H1 (cell line): Measurements from ENCODE around the gene CGAS. TPM values are rescaled to one million over a fixed set of nuclear protein-coding genes. Genes with fewer than 3 reads are reported as not detected.

Experiments
- CTCF ChIA-PET: fragments of 300-600 bp; sonication (Branson Sonifier 250); formaldehyde crosslinking; loops from one replicate; lab custom pipeline; 2021; ENCODE audit not compliant: partially characterized antibody; lab: Charles Lee
- POLR2A ChIA-PET: fragments of 300-600 bp; sonication (Branson Sonifier 250); formaldehyde crosslinking; loops from one replicate; lab custom pipeline; 2021; ENCODE audit warnings: inconsistent platforms; ENCODE audit not compliant: partially characterized antibody; lab: Charles Lee
- DNase-seq, 2 experiments: peaks; one replicate each; pipeline versions ENCODE4 v3.0.0 to v3.0.0-alpha.2; 2010 to 2022; ENCODE audit warnings: low spot score in 2 of 2, low read depth in 1 of 2, mixed read lengths in 1 of 2
- FAIRE-seq: peaks from 2 replicates; lab custom pipeline; 2011; peaks lifted over from hg19 to GRCh38; lab: Jason Lieb, UNC
- H2AFZ ChIP-seq: 2 replicates; pipeline ENCODE4 v1.8.1; 2012; ENCODE audit warnings: low read length, inconsistent platforms
- H2AK5ac ChIP-seq: 2 replicates; pipeline ENCODE4 v1.6.1; 2013; ENCODE audit warnings: low read depth, low read length
- H2BK120ac ChIP-seq: replicated peaks from 2 replicates; pipeline ENCODE3; 2013; ENCODE audit warnings: low read depth, low read length, inconsistent platforms
- H2BK12ac ChIP-seq: 2 replicates; pipeline ENCODE4 v1.6.1; 2013; ENCODE audit warnings: low read depth, low read length
- H2BK15ac ChIP-seq: 2 replicates; pipeline ENCODE4 v1.6.1; 2013; ENCODE audit warnings: low read length
- H2BK20ac ChIP-seq: 2 replicates; pipeline ENCODE4 v1.6.1; 2013; ENCODE audit warnings: low read length
- H2BK5ac ChIP-seq: 2 replicates; pipeline ENCODE4 v1.6.1; 2013; ENCODE audit warnings: low read depth, low read length
- H3K14ac ChIP-seq: 2 replicates; pipeline ENCODE4 v1.6.1; 2013; ENCODE audit warnings: inconsistent platforms; ENCODE audit not compliant: insufficient read length
- H3K18ac ChIP-seq: 2 replicates; pipeline ENCODE4 v1.6.1; 2013; ENCODE audit warnings: low read length; ENCODE audit errors: extremely low read depth
- H3K23ac ChIP-seq: 2 replicates; pipeline ENCODE4 v1.6.1; 2013; ENCODE audit warnings: inconsistent platforms; ENCODE audit not compliant: insufficient read length
- H3K23me2 ChIP-seq: 2 replicates; pipeline ENCODE4 v1.6.1; 2013; ENCODE audit warnings: low read depth, low read length
- H3K27ac ChIP-seq: 2 replicates; pipeline ENCODE4 v1.6.1; 2011; ENCODE audit warnings: low read depth, low read length, inconsistent platforms
- H3K27me3 ChIP-seq, 4 experiments: replicated peaks in 1 of 4; 1 replicate in 1 of 4; 2 replicates in 3 of 4; pipeline versions ENCODE4 v1.6.1 to v1.8.1; 2011 to 2013; ENCODE audit warnings: low read length in 3 of 4, mild to moderate bottlenecking in 3 of 4, inconsistent platforms in 2 of 4, mixed read lengths in 2 of 4, moderate library complexity in 1 of 4; ENCODE audit not compliant: control insufficient read depth in 3 of 4, insufficient read depth in 3 of 4; ENCODE audit errors: extremely low read depth in 1 of 4
- H3K36me3 ChIP-seq, 4 experiments: 2 replicates each; pipeline versions ENCODE4 v1.6.1 to v1.8.1; 2011 to 2013; ENCODE audit warnings: mild to moderate bottlenecking in 4 of 4, low read length in 3 of 4, moderate library complexity in 2 of 4, control low read depth in 1 of 4, inconsistent platforms in 1 of 4; ENCODE audit not compliant: insufficient read depth in 4 of 4, control insufficient read depth in 2 of 4
- H3K4ac ChIP-seq: replicated peaks from 2 replicates; pipeline ENCODE3; 2013; ENCODE audit warnings: low read length, low read depth, mixed read lengths, inconsistent platforms; ENCODE audit not compliant: insufficient read length
- H3K4me1 ChIP-seq, 4 experiments: replicated peaks in 1 of 4; 1 replicate in 1 of 4; 2 replicates in 3 of 4; pipeline versions ENCODE4 v1.6.1 to v1.8.1; 2011 to 2013; ENCODE audit warnings: low read length in 3 of 4, inconsistent platforms in 2 of 4, mixed read lengths in 1 of 4; ENCODE audit not compliant: insufficient read depth in 4 of 4, control insufficient read depth in 3 of 4
- H3K4me2 ChIP-seq, 2 experiments: 2 replicates each; pipeline versions ENCODE4 v1.6.1 to v1.8.1; 2011 to 2013; ENCODE audit warnings: low read depth in 2 of 2, low read length in 2 of 2, control low read depth in 1 of 2, inconsistent platforms in 1 of 2, mild to moderate bottlenecking in 1 of 2; ENCODE audit not compliant: insufficient read depth in 1 of 2
- H3K4me3 ChIP-seq, 4 experiments: fragments of 200-600, 300-600 bp in 1 of 4; sonication (generic), shearing (Covaris generic), sonication (Bioruptor Twin) in 1 of 4; 2 replicates each; pipeline versions ENCODE4 v1.5.1 to v1.8.1; 2011 to 2016; ENCODE audit warnings: low read length in 4 of 4, low read depth in 3 of 4, control low read depth in 2 of 4, inconsistent platforms in 2 of 4, mild to moderate bottlenecking in 2 of 4, mixed read lengths in 1 of 4, moderate library complexity in 1 of 4; ENCODE audit not compliant: insufficient read depth in 2 of 4; ENCODE audit errors: extremely low read depth in 1 of 4
- H3K56ac ChIP-seq: replicated peaks from 2 replicates; pipeline ENCODE3; 2013; ENCODE audit warnings: low read depth, mild to moderate bottlenecking, mixed read lengths, low read length, inconsistent platforms; ENCODE audit not compliant: insufficient read length
- H3K79me1 ChIP-seq: 2 replicates; pipeline ENCODE4 v1.6.1; 2013; ENCODE audit warnings: low read depth, low read length, control low read depth
- H3K79me2 ChIP-seq, 2 experiments: 2 replicates each; pipeline versions ENCODE4 v1.6.1 to v1.8.1; 2012 to 2013; ENCODE audit warnings: low read length in 2 of 2, mild to moderate bottlenecking in 2 of 2, inconsistent platforms in 1 of 2; ENCODE audit not compliant: insufficient read depth in 2 of 2, control insufficient read depth in 1 of 2
- H3K9ac ChIP-seq, 4 experiments: replicated peaks in 1 of 4; 1 replicate in 1 of 4; 2 replicates in 3 of 4; pipeline versions ENCODE4 v1.6.1 to v1.8.1; 2011 to 2013; ENCODE audit warnings: low read depth in 3 of 4, low read length in 3 of 4, control low read depth in 2 of 4, mild to moderate bottlenecking in 2 of 4, moderate library complexity in 2 of 4, inconsistent platforms in 1 of 4; ENCODE audit errors: extremely low read depth in 1 of 4
- H3K9me3 ChIP-seq, 2 experiments: 2 replicates each; pipeline versions ENCODE4 v1.6.1 to v1.8.1; 2012 to 2013; ENCODE audit warnings: mild to moderate bottlenecking in 2 of 2, moderate library complexity in 2 of 2, control low read depth in 1 of 2, inconsistent platforms in 1 of 2, low read depth in 1 of 2, low read length in 1 of 2, mixed read lengths in 1 of 2; ENCODE audit not compliant: insufficient read depth in 2 of 2
- H4K20me1 ChIP-seq, 2 experiments: replicated peaks in 1 of 2; 2 replicates each; pipeline versions ENCODE3 to v1.8.1; 2011 to 2013; ENCODE audit warnings: inconsistent platforms in 2 of 2, low read length in 2 of 2, mild to moderate bottlenecking in 1 of 2; ENCODE audit not compliant: insufficient read depth in 2 of 2, control insufficient read depth in 1 of 2
- H4K5ac ChIP-seq: 2 replicates; pipeline ENCODE4 v1.6.1; 2013; ENCODE audit warnings: low read length, low read depth, mixed read lengths, inconsistent platforms; ENCODE audit not compliant: insufficient read length
- H4K8ac ChIP-seq: 2 replicates; pipeline ENCODE4 v1.8.0; 2013; ENCODE audit warnings: mild to moderate bottlenecking, moderate library complexity, low read length, inconsistent platforms; ENCODE audit not compliant: insufficient read depth; ENCODE audit errors: extremely low read depth
- H4K91ac ChIP-seq: replicated peaks from 2 replicates; pipeline ENCODE3; 2013; ENCODE audit warnings: low read length, mixed read lengths, inconsistent platforms; ENCODE audit not compliant: insufficient read length
- ATF2 ChIP-seq: IDR thresholded peaks from 2 replicates; pipeline ENCODE4 v1.6.1; 2012; ENCODE audit warnings: low read length, inconsistent platforms
- CHD2 ChIP-seq: IDR thresholded peaks from 2 replicates; pipeline ENCODE4 v1.6.1; 2012; ENCODE audit warnings: low read length, improper control_type of control experiment
- CREB1 ChIP-seq: IDR thresholded peaks from 2 replicates; pipeline ENCODE4 v1.6.1; 2012; ENCODE audit warnings: inconsistent platforms
- FOSL1 ChIP-seq: IDR thresholded peaks from 2 replicates; pipeline ENCODE4 v1.6.1; 2011; ENCODE audit warnings: mild to moderate bottlenecking, low read depth, low read length, moderate library complexity; ENCODE audit not compliant: insufficient read depth
- GTF2F1 ChIP-seq: IDR thresholded peaks from 2 replicates; pipeline ENCODE4 v1.6.1; 2012; ENCODE audit warnings: low read depth, low read length, improper control_type of control experiment, borderline replicate concordance
- KDM5A ChIP-seq: fragments of 200-600 bp; IDR thresholded peaks from 2 replicates; pipeline ENCODE4 v1.7.1; 2012; ENCODE audit warnings: mild to moderate bottlenecking, low read length, inconsistent platforms, mixed read lengths
- PHF8 ChIP-seq: fragments of 200-600 bp; sonication (generic); conservative IDR thresholded peaks from 2 replicates; pipeline ENCODE4 v1.7.1; 2012; ENCODE audit warnings: low read depth, mild to moderate bottlenecking, inconsistent platforms, low read length, moderate library complexity
- POLR2A ChIP-seq, 2 experiments: IDR thresholded peaks; 1 replicate in 1 of 2; 2 replicates in 1 of 2; pipeline ENCODE4 v1.6.1; 2011; ENCODE audit warnings: low read depth in 2 of 2, low read length in 2 of 2, mild to moderate bottlenecking in 2 of 2; ENCODE audit errors: control extremely low read depth in 1 of 2
- POU5F1 ChIP-seq: IDR thresholded peaks from 2 replicates; pipeline ENCODE4 v1.6.1; 2011; ENCODE audit warnings: low read depth, mild to moderate bottlenecking, low read length, moderate library complexity
- RXRA ChIP-seq: IDR thresholded peaks from 2 replicates; pipeline ENCODE4 v1.6.1; 2011; ENCODE audit warnings: low read depth, mild to moderate bottlenecking, low read length, moderate library complexity; ENCODE audit not compliant: insufficient read depth
- SAP30 ChIP-seq: fragments of 300-600 bp; sonication (generic); IDR thresholded peaks from 2 replicates; pipeline ENCODE4 v1.7.1; 2012; ENCODE audit warnings: low read length, moderate library complexity, mild to moderate bottlenecking, inconsistent platforms; ENCODE audit not compliant: insufficient read depth, insufficient replicate concordance
- SP2 ChIP-seq: IDR thresholded peaks from 2 replicates; pipeline ENCODE4 v1.6.1; 2012; ENCODE audit warnings: mild to moderate bottlenecking, low read length, inconsistent platforms
- SUZ12 ChIP-seq: fragments of 200-600 bp; sonication (generic); IDR thresholded peaks from 2 replicates; pipeline ENCODE4 v1.6.1; 2012; ENCODE audit warnings: mild to moderate bottlenecking, inconsistent platforms, low read length, moderate library complexity, mixed read lengths
- TAF1 ChIP-seq: IDR thresholded peaks from 2 replicates; pipeline ENCODE4 v1.6.1; 2011; ENCODE audit warnings: mild to moderate bottlenecking, low read depth, low read length
- WGBS, 2 experiments: shearing (Covaris generic) in 1 of 2; methylation state at CpG; one replicate each; pipeline versions ENCODE4 v1.1.6 to v1.1.7; 2013 to 2015; ENCODE audit warnings: low lambda C conversion rate in 2 of 2, mixed read lengths in 2 of 2, inconsistent platforms in 1 of 2, low coverage in 1 of 2, missing lambda C conversion rate in 1 of 2; ENCODE audit not compliant: insufficient replicate concordance in 2 of 2, insufficient coverage in 1 of 2, insufficient read length in 1 of 2; ENCODE audit errors: extremely low coverage in 1 of 2, missing lambda C conversion rate in 1 of 2; 5-methylcytosine and 5-hydroxymethylcytosine counted together
- polyA plus RNA-seq, 7 experiments: library from polyadenylated mRNA; depleted of rRNA in 3 of 7; stranded (reverse) in 5 of 7; unstranded in 2 of 7; fragments of >200 nt in 5 of 7; fragments of 200-250 nt in 2 of 7; gene quantifications; 1 replicate in 5 of 7; 2 replicates in 1 of 7; 4 replicates in 1 of 7; pipeline versions ENCODE4 v1.2.1 to v1.2.3, GENCODE V29; 2011 to 2013; ENCODE audit warnings: missing spikeins in 2 of 7, mixed read lengths in 2 of 7
- total RNA-seq: library from RNA; stranded (reverse); fragmentation: NEBNext Ultra II Directional; extraction: Animal tissue kit (Norgen Biotek cat#: 25700); gene quantifications from 2 replicates; pipeline ENCODE4 v1.2.1, GENCODE V29; 2021

Gene CGAS
- total and polyA plus RNA-seq, 2 of the 8 experiments (the other 6 are each of a cell fraction or from before 2014, with no cell fraction given), result 2.1 to 6.3 TPM

DNA sequence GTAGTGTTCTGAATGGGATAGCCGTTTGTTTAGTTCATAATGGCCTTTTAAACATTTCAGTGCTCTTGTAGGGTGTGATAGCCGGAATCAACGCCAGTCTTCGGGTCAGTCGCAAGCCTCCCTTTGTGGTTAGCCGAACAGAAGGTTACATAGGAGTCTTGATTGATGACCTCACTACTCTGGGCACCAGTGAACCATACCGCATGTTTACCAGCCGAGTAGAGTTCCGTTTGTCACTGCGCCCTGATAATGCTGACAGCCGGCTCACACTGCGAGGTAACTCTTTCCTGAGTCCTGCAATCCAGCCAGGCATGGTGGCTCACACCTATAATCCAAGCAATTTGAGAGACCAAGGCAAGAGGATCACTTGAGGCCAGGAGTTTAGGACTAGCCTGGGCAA, 29.9 kb upstream of the CGAS start:
- no peak for DNase-seq
- H4K8ac ChIP-seq, result no peak overlapping the region
- no peaks in the 10 kb centered on the region for H3K79me2 ChIP-seq
- no peaks in the 10 kb centered on the region for H3K23me2 ChIP-seq
- no peak overlapping the region for H3K23ac ChIP-seq
- H3K9me3 ChIP-seq, result no peaks in the 10 kb centered on the region
- FAIRE-seq, result no peak
- H3K27ac ChIP-seq, result no peak overlapping the region
- H2BK20ac ChIP-seq, result no peak overlapping the region
- H3K4ac ChIP-seq, result no peak overlapping the region
- H3K36me3 ChIP-seq, result peaks cover 11 to 56% (median 39%) of the 10 kb centered on the region in 4 experiments; a peak in 7 of 8 replicates
- ChIA-PET CTCF (interaction anchor here (1.0 kb wide), 1 partner anchor 108 kb away, joined by 3 read pairs; no protein-coding TSS in a partner anchor), POLR2A (interaction anchor here (0.9 to 2.1 kb wide), 6 partner anchors 11 to 44 kb away, joined by 3 to 7 read pairs (median 4); no protein-coding TSS in a partner anchor)
- no peak overlapping the region for H2BK12ac ChIP-seq
- no peaks in the 10 kb centered on the region for H3K4me1 ChIP-seq
- no peak overlapping the region for H2BK15ac ChIP-seq
- H2BK120ac ChIP-seq, result no peak overlapping the region
- H2AK5ac ChIP-seq, result no peak overlapping the region
- no peak overlapping the region for H4K5ac ChIP-seq
- no peak overlapping the region for H3K14ac ChIP-seq
- H4K91ac ChIP-seq, result no peak overlapping the region
- H3K4me3 ChIP-seq, result no peak overlapping the region
- H3K4me2 ChIP-seq, result no peak overlapping the region
- H2BK5ac ChIP-seq, result no peak overlapping the region
- H3K79me1 ChIP-seq, result no peaks in the 10 kb centered on the region
- no peak overlapping the region for H3K18ac ChIP-seq
- no peak overlapping the region for H3K9ac ChIP-seq
- no peak overlapping the region for H3K56ac ChIP-seq
- WGBS, 2 experiments, result 95% methylated on average over 12 of the region's 12 CpGs; no CpG with 5 or more reads in 1 of the 2 experiments
- H2AFZ ChIP-seq, result no peak overlapping the region
- no peaks in the 10 kb centered on the region for H3K27me3 ChIP-seq
- no peaks in the 10 kb centered on the region for H4K20me1 ChIP-seq
- TF ChIP-seq SP2 (no peak), TAF1 (no peak), RXRA (no peak), SAP30 (no peak), ATF2 (no peak), FOSL1 (no peak), POU5F1 (no peak), POLR2A (IDR thresholded peaks at IDR 0.05; ENCODE audit: control extremely low read depth in 1 of 2, low read depth in 2 of 2, low read length in 2 of 2) (no peak), KDM5A (no peak), CHD2 (no peak), PHF8 (no peak), CREB1 (no peak), SUZ12 (no peak), GTF2F1 (no peak)
